HG03354 (cell line): Measurements from ENCODE around the gene PLAC8.
"Not testable (repeated sequence)": the region's sequence is repeated elsewhere in the genome, so short reads cannot be mapped to it uniquely, and the experiment has no call there.

Source experiments
- ATAC-seq: cut with Tn5 transposase; IDR thresholded peaks from one replicate; pipeline ENCODE4 v1.9.1; 2021; ENCODE audit warnings: mild to moderate bottlenecking; ENCODE audit not compliant: unreplicated experiment, poor library complexity, severe bottlenecking

PLAC8 gene

GRCh38 chr4:83113429-83113786, 1.1 kb downstream of the PLAC8 start:
- ATAC-seq = no peak

GRCh38 chr4:83112678-83113428, 1.7 kb downstream of the PLAC8 start:
- no peak for ATAC-seq

GRCh38 chr4:83112231-83112630, 2.3 kb downstream of the PLAC8 start:
- ATAC-seq = peak; percentile 43

GRCh38 chr4:83111751-83112141, 2.8 kb downstream of the PLAC8 start:
- not testable (repeated sequence) for ATAC-seq

- no peak for ATAC-seq
These were observed 3.4 kb downstream of the PLAC8 start for GRCh38 chr4:83110970-83111750.

GRCh38 chr4:83110223-83110945, 4.1 kb downstream of the PLAC8 start:
- peak; percentile 80 for ATAC-seq

GRCh38 chr4:83109480-83110222, 4.9 kb downstream of the PLAC8 start:
- ATAC-seq = peak; percentile 21

GRCh38 chr4:83108101-83108861, 6.2 kb downstream of the PLAC8 start:
- no peak for ATAC-seq

GRCh38 chr4:83107631-83108030, 6.9 kb downstream of the PLAC8 start:
- no peak for ATAC-seq

- ATAC-seq = no peak
These were observed 9.5 kb downstream of the PLAC8 start for GRCh38 chr4:83104991-83105390.

- ATAC-seq = no peak
These were observed 18.1 kb downstream of the PLAC8 start for GRCh38 chr4:83096397-83096796.

- no peak for ATAC-seq
These were observed 21.4 kb downstream of the PLAC8 start for GRCh38 chr4:83093060-83093640.

- no peak for ATAC-seq
These were observed 24.9 kb downstream of the PLAC8 start for GRCh38 chr4:83089410-83090157.

GRCh38 chr4:83084956-83085355, 29.6 kb downstream of the PLAC8 start:
- not testable (repeated sequence) for ATAC-seq

GRCh38 chr4:83083925-83084475, 30.5 kb downstream of the PLAC8 start:
- ATAC-seq = peak; percentile 55

GRCh38 chr4:83082777-83083176, 31.8 kb downstream of the PLAC8 start:
- no peak for ATAC-seq

- ATAC-seq = no peak
These were observed 34.0 kb downstream of the PLAC8 start for GRCh38 chr4:83080561-83080960.
